Omental fat pad (tissue), 4 donors: ENCODE data around the gene CHRNG. TPM values are rescaled to one million over a fixed set of nuclear protein-coding genes. Genes with fewer than 3 reads are reported as not detected.

Experiments
- ATAC-seq: fragments of 150-250 bp; one replicate; pipeline ENCODE4 v1.9.1; 2016; ENCODE audit warnings: mild to moderate bottlenecking, moderate library complexity; ENCODE audit not compliant: low FRiP score
- DNase-seq: peaks from one replicate; pipeline ENCODE4 v3.0.0-alpha.2; 2019; ENCODE audit warnings: low spot score
- CTCF ChIP-seq, 3 donors: fragments of 450-650 bp; IDR thresholded peaks; one replicate each; pipeline ENCODE4 v1.5.1; 2016 to 2017; ENCODE audit warnings: antibody characterized with exemption in 3 of 3, mild to moderate bottlenecking in 3 of 3, moderate library complexity in 2 of 3
- total RNA-seq, 4 donors: library from RNA; depleted of rRNA; stranded (reverse); fragments of >200 nt; gene quantifications; one replicate each; pipeline ENCODE4 v1.1.0, GENCODE V29; 2016

The CHRNG gene
- total RNA-seq, 4 donors from 2014 or later = not detected

- ATAC-seq (no peak), DNase-seq (no peak)
- no peak for TF ChIP-seq CTCF (IDR thresholded peaks at IDR 0.05)
These were observed 45.6 kb upstream of the CHRNG start for GRCh38 chr2:232493701-232494474.

- ATAC-seq (no peak), DNase-seq (no peak)
- no peak for TF ChIP-seq CTCF (IDR thresholded peaks at IDR 0.05)
These were observed 45.0 kb upstream of the CHRNG start for GRCh38 chr2:232494542-232494941.

- DNase-seq (no peak), ATAC-seq (no peak)
- TF ChIP-seq CTCF (IDR thresholded peaks at IDR 0.05) = no peak
These were observed 44.2 kb upstream of the CHRNG start for GRCh38 chr2:232495292-232495691.

GRCh38 chr2:232496501-232497270 is 42.8 kb upstream of the CHRNG start:
- TF ChIP-seq CTCF (IDR thresholded peaks at IDR 0.05) = no peak
- ATAC-seq (no peak), DNase-seq (no peak)

- no peak for DNase-seq
- ATAC-seq = no peak
- no peak for TF ChIP-seq CTCF (IDR thresholded peaks at IDR 0.05)
These were observed 42.1 kb upstream of the CHRNG start for GRCh38 chr2:232497348-232497747.

- TF ChIP-seq CTCF (IDR thresholded peaks at IDR 0.05) = no peak
- DNase-seq (no peak), ATAC-seq (no peak)
These were observed 41.0 kb upstream of the CHRNG start for GRCh38 chr2:232498452-232498851.
